IPS-NIHi11 (cell line): ENCODE results near the gene CRELD1.
"Not testable (repeated sequence)": the region's sequence is repeated elsewhere in the genome, so short reads cannot be mapped to it uniquely, and the experiment has no call there.

Experiments
- DNase-seq: peaks from one replicate; pipeline ENCODE4 v3.0.0; 2012; ENCODE audit warnings: mixed read lengths, low spot score

CRELD1 gene, protein sequence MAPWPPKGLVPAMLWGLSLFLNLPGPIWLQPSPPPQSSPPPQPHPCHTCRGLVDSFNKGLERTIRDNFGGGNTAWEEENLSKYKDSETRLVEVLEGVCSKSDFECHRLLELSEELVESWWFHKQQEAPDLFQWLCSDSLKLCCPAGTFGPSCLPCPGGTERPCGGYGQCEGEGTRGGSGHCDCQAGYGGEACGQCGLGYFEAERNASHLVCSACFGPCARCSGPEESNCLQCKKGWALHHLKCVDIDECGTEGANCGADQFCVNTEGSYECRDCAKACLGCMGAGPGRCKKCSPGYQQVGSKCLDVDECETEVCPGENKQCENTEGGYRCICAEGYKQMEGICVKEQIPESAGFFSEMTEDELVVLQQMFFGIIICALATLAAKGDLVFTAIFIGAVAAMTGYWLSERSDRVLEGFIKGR

DNA sequence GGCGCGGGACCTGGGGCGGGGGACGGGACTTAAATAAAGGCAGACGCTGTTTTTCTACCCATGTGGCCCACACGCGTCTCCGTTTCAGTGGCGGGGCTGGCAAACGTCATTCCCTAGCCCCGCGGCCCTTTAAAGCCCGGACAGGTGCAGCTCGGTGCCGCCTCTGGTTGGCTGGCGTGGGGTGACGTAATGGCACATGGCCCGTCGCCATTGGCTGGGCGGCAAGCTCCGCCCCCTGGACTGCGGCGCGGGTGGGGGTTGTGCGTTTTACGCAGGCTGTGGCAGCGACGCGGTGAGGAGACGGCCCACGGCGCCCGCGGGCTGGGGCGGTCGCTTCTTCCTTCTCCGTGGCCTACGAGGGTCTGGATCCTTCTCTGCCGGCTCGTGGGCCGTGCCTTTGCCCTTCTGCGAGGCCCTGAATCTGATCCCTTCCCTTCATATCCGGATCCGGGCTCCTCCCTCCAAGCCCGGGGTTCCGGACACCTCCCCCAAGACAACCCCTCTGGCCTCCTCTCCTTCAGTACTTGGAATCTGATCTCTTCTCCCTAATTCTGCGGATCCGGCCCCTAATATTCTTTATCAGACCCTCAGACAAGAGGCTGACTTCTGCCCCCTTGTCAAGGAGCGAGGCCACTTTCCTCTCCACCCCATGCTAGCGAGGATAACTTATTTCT is at the start of gene CRELD1:
Gene CRELD1 (plus strand): TSS at position 274 of the 674 bp plus-strand sequence. CDS start 605 bp downstream, outside the sequence.
- DNase-seq: peak; percentile 93

DNA sequence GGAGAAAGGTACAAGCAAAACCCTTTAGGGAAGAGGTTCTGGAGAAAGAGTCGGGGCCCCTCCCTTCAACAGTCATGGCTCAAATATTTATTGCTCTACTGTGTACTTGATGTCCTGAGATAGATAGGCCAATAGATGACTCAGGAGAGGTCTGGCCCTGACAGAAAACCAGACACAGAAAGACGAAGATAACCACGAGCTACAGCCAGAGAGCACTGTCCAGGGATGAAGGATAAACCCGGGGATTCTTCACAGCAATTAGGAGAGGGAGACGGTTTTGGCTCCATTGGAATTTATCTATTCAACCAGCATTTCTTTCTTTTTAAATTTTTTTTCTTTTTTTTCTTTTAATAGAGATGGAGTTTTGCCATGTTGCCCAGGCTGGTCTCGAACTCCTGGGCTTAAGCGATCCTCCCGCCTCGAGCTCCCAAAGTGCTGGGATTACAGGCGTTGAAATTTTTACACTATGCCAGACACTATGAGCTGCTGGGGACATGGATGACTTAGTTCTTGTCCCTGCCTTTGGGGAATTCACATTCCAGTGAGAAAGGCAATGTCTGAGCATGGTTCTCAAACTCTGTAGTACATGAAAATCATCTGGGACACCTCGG is 49.0 kb upstream of the CRELD1 start:
- no peak for DNase-seq

DNA sequence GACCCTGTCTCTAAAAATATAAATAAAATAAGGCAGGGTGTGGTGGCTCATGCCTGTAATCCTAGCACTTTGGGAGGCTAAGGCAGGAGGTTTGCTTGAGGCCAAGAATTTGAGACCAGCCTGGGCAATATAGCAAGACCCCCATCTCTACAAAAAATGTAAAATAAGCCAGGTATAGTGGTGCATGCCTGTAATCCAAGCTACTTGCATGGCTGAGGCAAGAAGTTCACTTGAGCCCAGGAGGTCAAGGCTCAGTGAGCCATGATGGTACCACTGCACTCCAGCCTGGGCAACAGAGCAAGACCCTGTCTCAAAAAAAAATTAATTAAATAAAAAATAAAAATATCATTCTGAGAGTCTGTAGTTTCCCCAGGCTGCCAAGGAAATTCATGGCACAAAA is 47.3 kb upstream of the CRELD1 start:
- no peak for DNase-seq

DNA sequence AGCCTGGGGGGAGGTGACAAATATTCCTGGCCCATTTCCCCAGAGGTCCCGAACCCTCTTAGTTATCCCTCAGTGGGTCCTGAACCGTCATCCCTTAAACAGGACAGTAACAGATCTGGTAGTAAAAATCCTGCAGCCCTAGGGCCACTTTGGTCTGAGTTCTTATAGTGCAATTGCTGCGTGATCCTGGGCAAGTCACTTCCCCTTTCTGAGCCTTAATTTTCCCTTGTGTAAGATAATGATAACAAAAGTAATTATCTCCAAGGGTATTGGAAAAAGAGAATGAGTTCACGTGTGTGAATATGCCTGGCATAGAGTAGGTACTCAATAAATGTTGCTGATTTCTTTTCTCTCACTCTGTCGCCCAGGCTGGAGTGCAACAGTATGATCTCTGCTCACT is 46.2 kb upstream of the CRELD1 start:
- DNase-seq: no peak

DNA sequence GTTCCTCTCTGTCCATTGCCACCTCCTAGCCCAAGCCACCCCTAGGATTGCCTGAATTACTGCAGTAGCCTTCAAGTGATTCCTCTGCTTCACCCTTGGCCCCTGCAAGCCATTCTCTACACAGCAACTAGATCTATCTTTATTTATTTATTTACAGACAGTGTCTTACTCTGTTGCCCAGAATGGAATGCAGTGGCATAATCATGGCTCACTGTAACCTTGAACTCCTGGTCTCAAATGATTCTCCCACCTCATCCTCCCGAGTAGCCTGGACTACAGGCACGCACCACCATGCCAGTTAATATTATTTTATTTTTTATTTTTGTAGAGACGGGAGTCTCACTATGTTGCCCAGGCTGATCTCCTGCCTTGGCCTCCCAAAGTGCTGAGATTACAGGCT is 45.1 kb upstream of the CRELD1 start:
- DNase-seq: no peak

DNA sequence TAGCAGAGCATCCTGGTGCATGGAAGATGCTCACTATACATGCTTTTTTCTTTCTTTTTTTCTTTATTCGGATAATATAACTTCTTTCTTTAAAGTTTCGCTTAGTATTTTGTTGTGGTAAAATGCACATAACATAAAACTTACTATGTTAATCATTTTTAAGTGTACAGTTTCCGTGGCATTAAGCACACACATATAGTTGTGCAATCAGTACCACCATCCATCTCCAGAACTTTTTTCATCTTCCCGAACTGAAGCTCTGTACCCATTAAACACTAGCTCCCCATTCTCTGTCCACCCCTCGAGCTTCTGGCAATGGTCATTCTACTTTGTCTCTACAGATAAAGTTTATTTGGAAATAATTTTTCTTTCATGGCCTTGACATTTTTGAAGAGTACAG is 44.2 kb upstream of the CRELD1 start:
- DNase-seq: no peak

DNA sequence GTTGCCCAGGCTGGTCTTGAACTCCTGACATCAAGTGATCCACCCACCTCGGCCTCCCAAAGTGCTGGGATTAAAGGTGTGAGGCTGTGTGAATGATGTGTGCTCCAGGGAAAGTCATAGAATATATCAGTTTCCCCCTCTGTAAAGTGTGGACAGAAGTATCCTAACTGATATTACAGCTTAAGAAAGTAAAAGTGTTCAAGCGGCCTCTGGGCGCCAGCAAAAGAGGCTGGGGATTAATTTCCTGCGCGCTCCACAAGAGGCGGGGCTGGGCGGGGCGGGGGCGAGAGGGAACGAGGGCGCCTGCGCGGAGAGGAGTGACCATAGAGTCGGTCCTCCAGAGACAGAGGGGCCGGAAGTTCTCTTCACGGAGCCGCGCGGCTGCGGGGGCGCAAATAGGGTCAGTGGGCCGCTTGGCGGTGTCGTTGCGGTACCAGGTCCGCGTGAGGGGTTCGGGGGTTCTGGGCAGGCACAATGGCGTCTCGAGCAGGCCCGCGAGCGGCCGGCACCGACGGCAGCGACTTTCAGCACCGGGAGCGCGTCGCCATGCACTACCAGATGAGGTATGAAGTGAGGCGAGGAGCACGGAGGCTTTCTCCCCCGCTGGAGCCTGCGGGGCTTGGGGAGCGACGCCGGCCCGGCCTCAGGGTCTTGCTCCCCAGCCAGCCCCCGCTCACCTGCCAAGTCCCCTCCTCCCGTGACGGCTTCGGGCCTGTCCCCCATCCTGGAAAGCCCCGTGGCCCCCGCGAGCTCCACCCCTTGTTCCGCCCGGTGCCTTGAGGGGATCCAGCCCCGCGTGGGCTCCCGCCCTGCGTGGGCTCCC is 43.2 kb upstream of the CRELD1 start, which contains the start of gene JAGN1:
Gene JAGN1 (plus strand): TSS at position 362 of the 823 bp plus-strand sequence. CDS start 113 bp downstream, at position 475.
- peak; percentile 95 for DNase-seq

DNA sequence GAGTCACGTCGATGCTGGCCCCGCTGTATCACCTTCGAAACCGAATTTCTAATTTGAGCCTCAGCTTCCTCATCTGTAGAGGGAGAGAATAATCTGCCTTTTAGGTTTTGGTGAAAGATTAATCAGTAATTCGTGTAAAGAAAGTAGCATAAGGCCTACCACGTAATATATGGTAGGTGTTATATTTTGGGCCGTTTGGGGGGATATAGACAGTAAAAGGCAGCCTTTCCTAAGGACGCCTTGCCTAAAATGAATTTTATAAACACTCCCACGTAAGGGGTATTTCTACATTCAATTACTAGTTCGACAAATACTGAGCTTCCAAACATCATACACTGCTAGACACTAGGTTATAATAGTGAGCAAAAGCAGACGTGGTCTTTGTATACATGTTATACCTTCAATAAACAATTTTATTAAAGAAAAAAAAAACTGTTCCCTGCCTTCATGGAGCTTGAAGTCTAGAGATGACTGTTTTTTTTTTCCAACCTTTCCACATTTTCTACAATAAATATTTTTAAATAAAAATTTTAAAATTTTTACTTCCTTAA is 42.5 kb upstream of the CRELD1 start:
- DNase-seq: no peak

DNA sequence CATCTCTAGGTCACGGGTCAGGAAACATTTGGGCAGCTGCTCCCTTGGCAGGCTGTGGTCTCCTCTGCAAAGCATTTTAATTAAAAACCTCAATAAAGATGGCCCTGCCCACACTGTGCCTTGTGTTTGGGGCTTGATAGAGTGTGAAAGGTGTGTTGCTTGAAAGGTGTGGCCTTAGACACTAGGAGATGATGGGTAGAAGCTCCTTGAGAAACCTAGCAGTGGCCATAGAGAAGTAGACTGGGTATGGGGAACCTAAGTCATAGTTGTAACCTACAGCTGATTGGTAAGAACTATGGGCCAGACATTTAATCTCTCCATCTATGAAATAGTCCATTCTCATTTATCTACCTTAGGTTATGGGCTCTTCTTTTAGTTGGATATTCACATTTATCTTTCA is 39.9 kb upstream of the CRELD1 start:
- no peak for DNase-seq

DNA sequence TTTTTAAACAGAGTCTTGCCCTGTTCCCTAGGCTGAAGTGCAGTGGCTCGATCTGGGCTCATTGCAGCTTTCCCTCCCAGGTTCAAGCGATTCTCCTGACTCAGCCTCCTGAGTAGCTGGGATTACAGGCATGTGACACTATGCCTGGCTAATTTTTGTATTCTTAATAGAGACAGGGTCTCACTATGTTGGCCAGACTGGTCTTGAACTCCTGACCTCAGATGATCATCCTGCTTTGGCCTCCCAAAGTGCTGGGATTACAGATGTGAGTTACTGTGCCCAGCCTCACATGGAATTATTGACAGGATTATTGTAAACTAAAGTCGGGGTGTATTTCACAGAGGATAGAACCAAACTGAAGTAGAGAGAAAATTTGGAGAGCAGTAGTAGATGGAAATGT is 37.9 kb upstream of the CRELD1 start:
- DNase-seq: not testable (repeated sequence)

DNA sequence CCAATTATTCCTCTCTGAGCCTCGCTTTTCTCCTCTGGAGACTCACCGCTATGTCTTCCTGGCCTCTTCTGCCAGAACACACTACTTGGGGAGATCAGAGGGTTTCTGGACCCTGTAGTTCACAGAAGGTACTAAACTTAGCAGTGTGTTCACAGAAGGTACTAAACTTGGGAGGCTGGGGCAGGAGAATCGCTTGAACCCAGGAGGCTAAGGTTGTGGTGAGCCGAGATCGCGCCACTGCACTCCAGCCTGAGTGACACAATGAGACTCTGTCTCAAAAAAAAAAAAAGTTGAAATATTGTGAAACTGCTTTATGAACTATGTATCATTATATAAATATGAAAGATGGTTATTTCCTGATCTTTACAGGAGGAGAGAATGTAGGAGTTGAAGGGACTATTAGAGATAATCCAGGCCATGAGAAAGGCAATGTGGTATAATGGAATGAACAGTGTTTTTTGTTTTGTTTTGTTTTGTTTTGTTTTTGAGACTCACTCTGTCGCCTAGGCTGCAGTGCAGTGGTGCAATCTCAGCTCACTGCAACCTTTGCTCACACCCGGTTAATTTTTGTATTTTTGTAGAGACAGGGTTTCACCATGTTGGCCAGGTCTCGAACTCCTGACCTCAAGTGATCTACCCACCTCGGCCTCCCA is 36.8 kb upstream of the CRELD1 start:
- not testable (repeated sequence) for DNase-seq

DNA sequence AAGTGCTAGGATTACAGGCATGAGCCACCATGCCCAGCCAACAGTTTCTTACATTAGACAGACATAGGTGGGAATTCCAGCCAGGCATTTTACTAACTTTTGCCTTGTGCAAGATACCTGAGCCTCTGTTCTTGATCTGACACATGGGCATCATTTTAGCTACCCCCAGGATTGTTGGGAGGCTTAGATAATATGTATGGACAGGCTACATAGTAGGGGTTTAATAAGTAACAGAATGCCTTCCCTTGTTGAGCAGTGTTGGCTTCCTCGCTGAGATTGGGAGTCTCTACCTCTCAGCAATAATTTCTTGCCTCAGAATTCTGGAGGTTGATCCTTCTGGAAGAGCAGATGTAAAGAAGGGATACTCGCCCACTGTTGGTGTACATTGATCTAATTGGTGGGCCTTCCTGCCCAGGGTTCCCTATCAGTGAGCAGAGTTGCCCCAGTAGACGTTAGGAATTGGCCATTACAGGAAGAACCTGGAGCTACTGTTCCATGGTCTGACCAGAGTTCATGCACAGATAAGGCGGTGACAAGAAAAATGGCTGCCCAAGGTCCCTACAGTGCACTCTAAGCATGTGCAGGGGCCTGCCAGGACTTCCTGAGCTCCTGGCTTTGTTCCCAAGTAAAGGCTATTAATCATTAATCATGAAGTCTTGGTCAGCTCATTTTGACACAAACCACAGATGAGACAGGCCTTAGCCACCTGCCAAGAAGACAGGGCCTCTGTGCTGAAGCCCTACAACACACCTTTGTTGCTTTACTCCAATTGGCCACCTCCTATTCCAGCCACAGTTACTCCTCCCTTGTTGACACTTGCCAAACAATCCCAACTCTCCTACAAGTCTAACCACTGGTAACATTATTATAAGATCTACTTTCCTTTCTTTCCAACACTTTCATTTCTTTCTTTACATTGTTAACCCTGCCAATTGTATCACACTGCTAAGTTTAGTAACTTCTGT is 35.9 kb upstream of the CRELD1 start:
- DNase-seq: peak; percentile 33

DNA sequence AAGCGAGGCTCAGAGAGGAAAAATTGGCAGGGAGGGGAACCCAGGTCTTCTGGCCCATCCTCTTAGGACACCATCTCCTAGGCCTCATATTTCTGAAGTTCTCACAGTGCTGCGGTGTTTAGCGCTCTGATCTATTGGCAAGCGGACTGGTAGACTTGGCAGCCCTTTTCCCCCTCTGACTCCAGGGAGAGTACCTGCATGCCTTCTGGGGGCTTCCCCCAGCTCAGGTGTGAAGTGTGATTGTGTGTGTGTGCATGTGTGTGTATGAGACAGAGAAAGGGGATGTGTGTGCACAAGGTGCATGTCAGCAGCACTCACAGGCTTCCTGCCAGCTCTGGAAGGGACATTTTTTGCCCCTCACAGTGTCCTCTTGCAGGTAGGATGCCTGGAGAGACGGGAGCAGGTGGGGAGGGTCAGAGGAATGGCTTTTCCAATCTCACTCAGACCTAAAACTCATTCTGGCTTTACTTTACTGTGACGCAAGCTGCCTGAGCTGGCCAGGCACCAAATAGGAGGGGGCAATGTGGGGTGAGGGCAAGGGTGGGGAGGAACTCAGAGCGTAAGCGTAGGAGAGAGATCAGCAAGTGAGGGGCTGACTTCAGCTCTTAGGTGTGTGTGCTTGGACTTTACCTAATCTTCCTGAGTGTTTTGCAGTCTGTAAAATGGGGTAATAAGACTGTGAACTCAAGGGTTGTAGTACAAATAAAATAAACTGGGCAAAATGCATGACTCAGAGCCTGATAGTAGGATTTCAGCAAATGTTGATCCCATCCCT is 35.0 kb upstream of the CRELD1 start:
- no peak for DNase-seq

DNA sequence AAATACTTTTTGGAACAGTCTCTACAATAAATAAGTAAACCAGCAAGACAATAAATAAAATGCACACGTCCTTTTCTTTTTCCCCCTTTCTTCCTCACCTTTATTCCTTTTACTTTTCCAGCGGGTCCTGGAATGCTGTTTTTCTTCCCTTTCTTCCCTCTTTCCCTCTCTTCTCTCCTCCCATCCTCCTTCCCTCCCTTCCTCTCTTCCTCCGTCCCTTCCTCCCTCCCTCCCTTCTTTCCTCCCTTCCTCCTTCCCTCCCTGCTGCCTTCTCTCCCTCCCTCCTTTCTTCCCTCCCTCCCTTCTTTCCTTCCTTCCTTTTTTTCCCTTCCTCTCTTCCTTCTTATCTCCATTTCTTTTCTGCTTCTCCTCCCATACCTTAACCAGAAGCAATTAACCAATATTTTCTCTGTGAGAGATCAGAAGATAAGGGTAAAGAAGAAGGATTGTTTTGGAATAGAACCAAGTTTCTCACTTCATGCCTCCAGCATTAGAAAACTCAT is 34.3 kb upstream of the CRELD1 start:
- DNase-seq: no peak

DNA sequence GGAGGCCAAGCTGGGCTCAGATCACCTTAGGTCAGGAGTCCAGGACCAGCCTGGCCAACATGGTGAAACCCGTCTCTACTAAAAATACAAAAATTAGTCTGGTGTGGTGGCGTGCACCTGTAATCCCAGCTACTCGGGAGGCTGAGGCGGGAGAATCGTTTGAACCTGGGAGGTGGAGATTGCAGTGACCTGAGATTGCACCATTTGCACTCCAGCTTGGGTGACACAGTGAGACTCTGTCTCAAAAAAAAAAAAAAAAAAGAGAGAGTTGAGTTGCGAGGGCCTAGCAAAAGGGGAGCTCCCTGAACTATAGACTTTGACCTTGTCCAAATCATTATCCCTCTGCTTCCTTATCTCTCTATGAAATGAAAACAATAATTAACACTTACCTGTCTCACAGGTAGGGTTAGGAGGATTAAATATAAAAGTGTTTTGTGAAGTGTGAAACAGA is 32.6 kb upstream of the CRELD1 start:
- DNase-seq: not testable (repeated sequence)

DNA sequence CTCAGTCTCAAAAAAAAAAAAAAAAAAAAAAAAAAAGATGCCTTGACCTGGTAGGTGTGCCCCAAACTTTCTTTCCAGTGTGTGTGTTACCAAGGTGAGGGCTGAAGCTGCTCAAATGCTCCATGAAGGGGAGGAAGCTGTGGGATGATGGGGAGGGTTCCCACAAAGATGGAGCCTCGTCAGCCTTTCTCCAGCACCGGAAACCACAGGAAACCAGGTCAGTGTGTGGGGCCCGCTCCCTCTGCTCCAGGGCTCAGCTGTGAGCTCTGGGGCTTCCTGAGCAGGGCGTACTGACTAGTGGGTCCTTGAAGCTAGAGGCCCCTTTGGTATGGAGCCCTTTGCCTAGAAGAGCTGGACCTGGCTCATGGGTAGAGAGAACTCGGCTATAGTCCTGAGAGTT is 31.7 kb upstream of the CRELD1 start:
- DNase-seq: no peak

DNA sequence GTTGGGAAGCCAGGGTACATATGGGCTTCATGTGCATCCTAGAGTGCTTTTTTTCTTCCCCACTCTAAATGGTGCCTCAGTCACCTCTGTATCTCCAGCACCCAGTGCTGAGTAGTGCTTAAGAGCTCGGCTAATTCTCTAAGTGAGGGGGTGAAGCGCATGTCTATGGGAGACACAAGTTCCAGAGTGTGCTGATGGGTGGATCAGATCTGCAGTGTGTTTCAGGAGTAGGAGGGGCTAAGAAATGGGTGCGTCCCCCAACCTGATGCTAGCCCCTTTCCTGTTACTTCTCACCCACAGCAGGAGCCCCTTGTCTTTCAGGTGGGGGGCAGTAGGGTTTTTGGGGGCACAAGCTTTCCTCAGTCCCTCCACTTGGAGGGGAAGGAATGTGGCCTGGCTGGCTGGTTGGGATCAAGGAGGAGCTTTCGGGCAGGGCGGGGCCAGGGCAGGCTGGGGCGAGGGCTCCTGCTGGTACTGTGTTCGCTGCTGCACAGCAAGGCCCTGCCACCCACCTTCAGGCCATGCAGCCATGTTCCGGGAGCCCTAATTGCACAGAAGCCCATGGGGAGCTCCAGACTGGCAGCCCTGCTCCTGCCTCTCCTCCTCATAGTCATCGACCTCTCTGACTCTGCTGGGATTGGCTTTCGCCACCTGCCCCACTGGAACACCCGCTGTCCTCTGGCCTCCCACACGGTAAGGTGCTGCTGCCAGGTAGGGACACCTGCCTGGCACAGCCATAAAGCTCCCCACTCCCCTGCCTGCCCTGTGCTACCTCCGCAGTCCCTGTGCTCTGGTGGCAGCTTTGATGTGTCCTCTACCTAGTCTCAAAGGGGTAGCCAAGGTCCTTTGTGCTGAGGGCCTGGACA is 31.0 kb upstream of the CRELD1 start, which contains the start of gene IL17RE:
Gene IL17RE (plus strand): TSS at position 477 of the 866 bp plus-strand sequence. CDS start 85 bp downstream, at position 562.
- DNase-seq: peak; percentile 73

DNA sequence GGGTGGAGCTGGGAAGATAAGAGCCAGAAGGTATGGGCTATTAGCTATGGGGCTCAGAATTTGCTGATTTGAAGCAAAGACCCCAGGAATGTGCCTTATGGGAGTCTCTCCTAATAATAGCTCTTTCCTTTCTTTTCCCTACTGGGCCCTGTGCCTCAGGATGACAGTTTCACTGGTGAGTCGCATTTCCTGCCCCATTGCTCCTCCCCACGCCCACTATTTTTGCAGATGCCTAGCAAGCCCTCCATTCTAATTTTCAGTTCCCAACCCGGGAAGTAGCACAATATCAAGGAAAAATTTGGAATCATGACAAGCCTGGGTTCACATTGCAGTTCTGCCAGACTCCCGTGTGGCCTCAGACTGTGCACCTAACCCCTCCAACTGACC is 30.4 kb upstream of the CRELD1 start:
- DNase-seq: no peak
